ENCODE measurements around the gene YAE1. TPM values are rescaled to one million over a fixed set of nuclear protein-coding genes. Genes with fewer than 3 reads are reported as not detected.
A peak's percentile ranks its signal among the peaks of the same experiment; 100 is the strongest.

Gene YAE1
- total RNA-seq, 2 experiments from 2014 or later, result 4.6 to 5.5 TPM

- H3K27me3 Mint-ChIP-seq (ENCODE audit: low read depth), result no peaks in the 10 kb centered on the region
- no peaks in the 10 kb centered on the region for H3K9me3 Mint-ChIP-seq
- peaks cover 38% of the 10 kb centered on the region for H3K4me1 Mint-ChIP-seq (ENCODE audit: low read depth)
- H3K27ac Mint-ChIP-seq, result no peak overlapping the region
- H3K4me3 Mint-ChIP-seq, result no peak overlapping the region
- H3K36me3 Mint-ChIP-seq (ENCODE audit: low read depth), result no peaks in the 10 kb centered on the region
- CTCF ChIA-PET, result interaction anchor here (1.4 to 2.9 kb wide), 5 partner anchors 8 to 159 kb away, joined by 3 to 20 read pairs (median 6); partner anchors contain the start of gene RALA
- intact Hi-C loops (cut with micrococcal nuclease), result loop anchor here (2.0 kb wide), 1 partner anchor 360 kb away; no protein-coding TSS in a partner anchor
- DNase-seq, result no peak
These were observed 22.2 kb downstream of the YAE1 start for GRCh38 chr7:39588416-39588815.

GRCh38 chr7:39589323-39590111 is 23.3 kb downstream of the YAE1 start:
- CTCF ChIA-PET, result interaction anchor here (0.7 to 2.9 kb wide), 8 partner anchors 9 to 158 kb away, joined by 3 to 20 read pairs (median 4); partner anchors contain the start of gene RALA
- intact Hi-C loops (cut with micrococcal nuclease), result loop anchor here (1.0 to 10.0 kb wide), 6 partner anchors 35 to 1225 kb away; no protein-coding TSS in a partner anchor
- Mint-ChIP-seq H3K36me3 (ENCODE audit: low read depth) (no peaks in the 10 kb centered on the region), H3K27ac (peak overlapping the region; percentile 52), H3K27me3 (ENCODE audit: low read depth) (no peaks in the 10 kb centered on the region), H3K4me3 (no peak overlapping the region), H3K4me1 (ENCODE audit: low read depth) (peaks cover 39% of the 10 kb centered on the region), H3K9me3 (no peaks in the 10 kb centered on the region)
- peak; percentile 92 for DNase-seq

GRCh38 chr7:39592586-39592985 is 26.4 kb downstream of the YAE1 start:
- peaks cover 37% of the 10 kb centered on the region for H3K4me1 Mint-ChIP-seq (ENCODE audit: low read depth)
- H3K4me3 Mint-ChIP-seq, result no peak overlapping the region
- CTCF ChIA-PET, result interaction anchor here (0.7 to 4.3 kb wide), 3 partner anchors 12 to 153 kb away, joined by 3 to 29 read pairs (median 3); no protein-coding TSS in a partner anchor
- no peaks in the 10 kb centered on the region for H3K27me3 Mint-ChIP-seq (ENCODE audit: low read depth)
- no peaks in the 10 kb centered on the region for H3K36me3 Mint-ChIP-seq (ENCODE audit: low read depth)
- no peaks in the 10 kb centered on the region for H3K9me3 Mint-ChIP-seq
- H3K27ac Mint-ChIP-seq, result peak overlapping the region; percentile 76
- DNase-seq, result no peak
- intact Hi-C loops (cut with micrococcal nuclease), result loop anchor here (1.0 to 10.0 kb wide), 5 partner anchors 17 to 1228 kb away; partner anchors contain the start of genes RALA and YAE1

- intact Hi-C loops (cut with micrococcal nuclease), result loop anchor here (10.0 kb wide), 1 partner anchor 1230 kb away; no protein-coding TSS in a partner anchor
- H3K9me3 Mint-ChIP-seq, result no peaks in the 10 kb centered on the region
- H3K4me3 Mint-ChIP-seq, result no peak overlapping the region
These were observed 28.9 kb downstream of the YAE1 start for GRCh38 chr7:39594988-39595620.

GRCh38 chr7:39602351-39602750 is 36.1 kb downstream of the YAE1 start:
- intact Hi-C loops (cut with micrococcal nuclease), result no loop called here
- H3K9me3 Mint-ChIP-seq, result no peaks in the 10 kb centered on the region
- CTCF ChIA-PET, result no interaction called here

More at GRCh38 chr7:39594988-39595620, 28.9 kb downstream of the YAE1 start:
- no peak overlapping the region for H3K27ac Mint-ChIP-seq
- CTCF ChIA-PET, result interaction anchor here (0.7 to 4.3 kb wide), 5 partner anchors 10 to 1182 kb away, joined by 3 to 29 read pairs (median 3); no protein-coding TSS in a partner anchor
- no peaks in the 10 kb centered on the region for H3K27me3 Mint-ChIP-seq (ENCODE audit: low read depth)
- H3K36me3 Mint-ChIP-seq (ENCODE audit: low read depth), result no peaks in the 10 kb centered on the region
- H3K4me1 Mint-ChIP-seq (ENCODE audit: low read depth), result peaks cover 26% of the 10 kb centered on the region
- no peak for DNase-seq

GRCh38 chr7:39603924-39604323 is 37.7 kb downstream of the YAE1 start:
- Mint-ChIP-seq H3K36me3 (ENCODE audit: low read depth) (no peaks in the 10 kb centered on the region), H3K4me3 (no peak overlapping the region), H3K9me3 (no peaks in the 10 kb centered on the region), H3K4me1 (ENCODE audit: low read depth) (peaks cover 42% of the 10 kb centered on the region), H3K27me3 (ENCODE audit: low read depth) (no peaks in the 10 kb centered on the region), H3K27ac (no peak overlapping the region)
- intact Hi-C loops (cut with micrococcal nuclease), result no loop called here
- CTCF ChIA-PET, result interaction anchor here (0.6 to 1.0 kb wide), 2 partner anchors 146 to 228 kb away, joined by 3 read pairs; no protein-coding TSS in a partner anchor
- DNase-seq, result no peak

More at GRCh38 chr7:39602351-39602750, 36.1 kb downstream of the YAE1 start:
- Mint-ChIP-seq H3K4me1 (ENCODE audit: low read depth) (peaks cover 32% of the 10 kb centered on the region), H3K4me3 (no peak overlapping the region), H3K27ac (no peak overlapping the region), H3K27me3 (ENCODE audit: low read depth) (no peaks in the 10 kb centered on the region), H3K36me3 (ENCODE audit: low read depth) (no peaks in the 10 kb centered on the region)
- DNase-seq, result no peak

- Mint-ChIP-seq H3K9me3 (no peaks in the 10 kb centered on the region), H3K4me1 (ENCODE audit: low read depth) (peaks cover 51% of the 10 kb centered on the region), H3K4me3 (no peak overlapping the region), H3K27ac (no peak overlapping the region), H3K36me3 (ENCODE audit: low read depth) (no peaks in the 10 kb centered on the region), H3K27me3 (ENCODE audit: low read depth) (no peaks in the 10 kb centered on the region)
- no peak for DNase-seq
- CTCF ChIA-PET, result interaction anchor here (1.3 to 1.9 kb wide), 2 partner anchors 9 to 25 kb away, joined by 5 to 6 read pairs; no protein-coding TSS in a partner anchor
- intact Hi-C loops (cut with micrococcal nuclease), result no loop called here
These were observed 38.9 kb downstream of the YAE1 start for GRCh38 chr7:39605087-39605486.

- H3K36me3 Mint-ChIP-seq (ENCODE audit: low read depth), result no peaks in the 10 kb centered on the region
- CTCF ChIA-PET, result interaction anchor here (1.3 kb wide), 1 partner anchor 26 kb away, joined by 6 read pairs; no protein-coding TSS in a partner anchor
- H3K4me1 Mint-ChIP-seq (ENCODE audit: low read depth), result peaks cover 55% of the 10 kb centered on the region
- peaks cover 3% of the 10 kb centered on the region for H3K27me3 Mint-ChIP-seq (ENCODE audit: low read depth)
- no peak overlapping the region for H3K27ac Mint-ChIP-seq
- intact Hi-C loops (cut with micrococcal nuclease), result no loop called here
- DNase-seq, result no peak
- no peak overlapping the region for H3K4me3 Mint-ChIP-seq
- H3K9me3 Mint-ChIP-seq, result no peaks in the 10 kb centered on the region
These were observed 40.1 kb downstream of the YAE1 start for GRCh38 chr7:39606352-39606751.

GRCh38 chr7:39606941-39607340 is 40.7 kb downstream of the YAE1 start:
- intact Hi-C loops (cut with micrococcal nuclease), result no loop called here
- Mint-ChIP-seq H3K4me3 (no peak overlapping the region), H3K9me3 (no peaks in the 10 kb centered on the region), H3K36me3 (ENCODE audit: low read depth) (no peaks in the 10 kb centered on the region), H3K27me3 (ENCODE audit: low read depth) (peaks cover 3% of the 10 kb centered on the region), H3K4me1 (ENCODE audit: low read depth) (peaks cover 55% of the 10 kb centered on the region), H3K27ac (no peak overlapping the region)
- no peak for DNase-seq
- CTCF ChIA-PET, result no interaction called here

- Mint-ChIP-seq H3K27me3 (ENCODE audit: low read depth) (peaks cover 3% of the 10 kb centered on the region), H3K4me1 (ENCODE audit: low read depth) (peaks cover 55% of the 10 kb centered on the region), H3K36me3 (ENCODE audit: low read depth) (no peaks in the 10 kb centered on the region), H3K27ac (no peak overlapping the region), H3K4me3 (no peak overlapping the region), H3K9me3 (no peaks in the 10 kb centered on the region)
- CTCF ChIA-PET, result interaction anchor here (1.0 kb wide), 1 partner anchor 15 kb away, joined by 3 read pairs; no protein-coding TSS in a partner anchor
- intact Hi-C loops (cut with micrococcal nuclease), result loop anchor here (1.0 kb wide), 1 partner anchor 125 kb away; no protein-coding TSS in a partner anchor
- no peak for DNase-seq
These were observed 41.7 kb downstream of the YAE1 start for GRCh38 chr7:39607865-39608264.

GRCh38 chr7:39608278-39608677 is 42.1 kb downstream of the YAE1 start:
- H3K36me3 Mint-ChIP-seq (ENCODE audit: low read depth), result no peaks in the 10 kb centered on the region
- peaks cover 55% of the 10 kb centered on the region for H3K4me1 Mint-ChIP-seq (ENCODE audit: low read depth)
- DNase-seq, result no peak
- no peak overlapping the region for H3K4me3 Mint-ChIP-seq
- CTCF ChIA-PET, result interaction anchor here (0.8 to 1.9 kb wide), 3 partner anchors 15 to 28 kb away, joined by 3 to 12 read pairs (median 5); partner anchors contain the start of gene RALA
- intact Hi-C loops (cut with micrococcal nuclease), result loop anchor here (1.0 kb wide), 1 partner anchor 125 kb away; no protein-coding TSS in a partner anchor
- no peak overlapping the region for H3K27ac Mint-ChIP-seq
- peaks cover 3% of the 10 kb centered on the region for H3K27me3 Mint-ChIP-seq (ENCODE audit: low read depth)
- no peaks in the 10 kb centered on the region for H3K9me3 Mint-ChIP-seq

Measured in activated naive CD4-positive, alpha-beta T cell treated with anti-CD3 and anti-CD28 coated beads for 36 hours (primary cell).